Measurements from ENCODE around the gene ZNF33A. TPM values are rescaled to one million over a fixed set of nuclear protein-coding genes. Genes with fewer than 3 reads are reported as not detected.

The ZNF33A gene
- total and polyA plus RNA-seq, 10 of the 15 experiments (the other 5 are each of a cell fraction or from before 2014, with no cell fraction given), result 9.8 to 29.9 (median 18.3) TPM

- Histone ChIP-seq H3K79me2 (ENCODE audit: control insufficient read depth, insufficient read depth, low read length) (peaks cover 12% of the 10 kb centered on the region), H3K27me3 (replicated peaks in 1 of 2; ENCODE audit: control insufficient read depth in 2 of 2, insufficient read depth in 2 of 2, low read length in 1 of 2) (no peaks in the 10 kb centered on the region), H3K27ac (ENCODE audit: control insufficient read depth, insufficient read depth) (peak within 1 kb of the TSS; percentile 77), H3K36me3 (ENCODE audit: control insufficient read depth in 2 of 2, insufficient read depth in 2 of 2, low read length in 1 of 2) (peaks cover 0 to 16% of the 10 kb centered on the region in 2 experiments; a peak in 2 of 4 replicates), H3K4me2 (ENCODE audit: control insufficient read depth, insufficient read depth) (peak within 1 kb of the TSS; percentile 95), H4K20me1 (ENCODE audit: control insufficient read depth, insufficient read depth) (no peaks in the 10 kb centered on the region), H2AFZ (ENCODE audit: control insufficient read depth, low read depth, low read length) (peak within 1 kb of the TSS; percentile 98), H3K9ac (ENCODE audit: control insufficient read depth, insufficient read depth, low read length) (peak within 1 kb of the TSS; percentile 85), H3K9me3 (replicated peaks; ENCODE audit: control insufficient read depth, insufficient read depth, low read length) (peaks cover 1% of the 10 kb centered on the region), H3K4me1 (ENCODE audit: control insufficient read depth, insufficient read depth, low read length) (peaks cover 9% of the 10 kb centered on the region; the same call in 1 of the 2 replicates), H3K4me3 (peak within 1 kb of the TSS; percentile 79)
- in situ Hi-C loops (cut with MboI) (no loop called here), intact Hi-C loops (cut with micrococcal nuclease; ENCODE audit: unreplicated experiment) (loop anchor here (1.0 to 5.0 kb wide), 4 partner anchors 67 to 237 kb away; partner anchors contain the start of genes ZNF248 and ZNF25)
- RAD21 ChIA-PET (ENCODE audit: unreplicated experiment), result interaction anchor here (1.0 to 2.0 kb wide), 5 partner anchors 69 to 119 kb away, joined by 3 to 9 read pairs (median 8); partner anchors contain the start of genes ZNF25 and ZNF33A
- WGBS (ENCODE audit: insufficient coverage, insufficient replicate concordance, low lambda C conversion rate, missing lambda C conversion rate), result under 1% methylated on average over 53 of the region's 59 CpGs
- SMC1A ChIA-PET (ENCODE audit: uncharacterized antibody, unreplicated experiment), result interaction anchor here (1.2 to 2.1 kb wide), 5 partner anchors 46 to 236 kb away, joined by 3 to 6 read pairs (median 5); partner anchors contain the start of gene ZNF25
- FAIRE-seq (peak; percentile 89), ATAC-seq (peak; percentile 99), DNase-seq (ENCODE audit: low read depth, low spot score) (peak; percentile 83)
- CTCF ChIA-PET, result interaction anchor here (1.3 to 1.8 kb wide), 4 partner anchors 83 to 119 kb away, joined by 3 to 8 read pairs (median 4); partner anchors contain the start of genes ZNF25 and ZNF33A
- no TSS peak for BruUV-seq (replicated peaks)
- POLR2A ChIA-PET, result interaction anchor here (0.6 to 1.3 kb wide), 3 partner anchors 23 to 308 kb away, joined by 3 to 4 read pairs (median 3); partner anchors contain the start of gene ZNF25
- TF ChIP-seq MYC (IDR thresholded peaks at IDR 0.05; ENCODE audit: insufficient read depth, insufficient read length, insufficient replicate concordance, low read length, severe bottlenecking) (no peak), SIN3A (IDR thresholded peaks at IDR 0.05; ENCODE audit: low read depth, low read length) (peak; percentile 27; the same call in 1 of the 2 replicates), RAD21 (IDR thresholded peaks at IDR 0.05; ENCODE audit: insufficient read depth, low read depth, low read length) (no peak), POLR2AphosphoS2 (IDR thresholded peaks at IDR 0.05; ENCODE audit: low read depth, low read length) (no peak; the same call in 1 of the 2 replicates), HCFC1 (IDR thresholded peaks at IDR 0.05; ENCODE audit: low read length) (peak; percentile 95), ZBTB4 (CRISPR knock-in tag; IDR thresholded peaks at IDR 0.05) (no peak), TCF7 (IDR thresholded peaks at IDR 0.05; ENCODE audit: borderline replicate concordance) (no peak), KAT2A (conservative IDR thresholded peaks at IDR 0.05; ENCODE audit: control insufficient read depth, low read depth, low read length) (no peak), RAD51 (IDR thresholded peaks at IDR 0.05) (no peak), IKZF2 (IDR thresholded peaks at IDR 0.05) (no peak), STAT1 (conservative IDR thresholded peaks at IDR 0.05) (no peak), SUZ12 (IDR thresholded peaks at IDR 0.05; ENCODE audit: unreplicated experiment) (no peak), BCL11A (IDR thresholded peaks at IDR 0.05; ENCODE audit: low read depth, low read length) (no peak), NR2F1 (conservative IDR thresholded peaks at IDR 0.05) (peak; percentile 59; the same call in 1 of the 2 replicates), SRF (IDR thresholded peaks at IDR 0.05; ENCODE audit: low read depth in 2 of 2, low read length in 2 of 2) (peak in 1 of 2 experiments; percentile 48; a peak in 1 of 4 replicates), ATF7 (IDR thresholded peaks at IDR 0.05; ENCODE audit: low read depth) (peak; percentile 23; the same call in 1 of the 2 replicates), TBL1XR1 (IDR thresholded peaks at IDR 0.05; ENCODE audit: low read depth, low read length) (no peak), PKNOX1 (IDR thresholded peaks at IDR 0.05) (no peak), EGR1 (IDR thresholded peaks at IDR 0.05; ENCODE audit: borderline replicate concordance in 1 of 2, low read depth in 2 of 2, low read length in 2 of 2) (no peak), BRCA1 (IDR thresholded peaks at IDR 0.05; ENCODE audit: low read depth, low read length) (no peak)
These were observed 83.9 kb downstream of the ZNF33A start, which contains the start of gene ZNF37A for GRCh38 chr10:38094158-38094926. Gene ZNF37A, plus strand, starts transcription at chr10:38094337. Its CDS starts 2,281 bp downstream, at chr10:38096618.
